ENCODE measurements around the gene GTF2H4. TPM values are rescaled to one million over a fixed set of nuclear protein-coding genes. Genes with fewer than 3 reads are reported as not detected.
"Not testable (repeated sequence)": the region's sequence is repeated elsewhere in the genome, so short reads cannot be mapped to it uniquely, and the experiment has no call there.

Gene GTF2H4
- 10 to 100 TPM in 2 of 5 donors, 1 to 10 TPM in 3; 3.9 to 67.4 (median 8.1) TPM for total RNA-seq
- polyA plus RNA-seq: 10 to 100 TPM; 15.3 to 29.6 (median 17.6) TPM
- long read RNA-seq, donor 1: 0 reads
- long read RNA-seq, donor 2, partial matches to known transcripts: 0 of 3 reads
- long read RNA-seq, donor 2, other reads (novel, unspliced or antisense): 0 of 3 reads
- long read RNA-seq, donor 3, partial matches to known transcripts: 0 of 2 reads
- long read RNA-seq, donor 3, other reads (novel, unspliced or antisense): 0 of 2 reads
- long read RNA-seq, donor 4: 0 reads
- long read RNA-seq, donor 5, partial matches to known transcripts: 0 of 6 reads
- long read RNA-seq, donor 5, other reads (novel, unspliced or antisense): 0 of 6 reads
- long read RNA-seq, donor 6, partial matches to known transcripts: 12 of 15 reads
- long read RNA-seq, donor 6, other reads (novel, unspliced or antisense): 0 of 15 reads
- long read RNA-seq, donor 7, partial matches to known transcripts: 0 of 4 reads
- long read RNA-seq, donor 7, other reads (novel, unspliced or antisense): 0 of 4 reads
- long read RNA-seq, donor 8, partial matches to known transcripts: 0 of 3 reads
- long read RNA-seq, donor 8, other reads (novel, unspliced or antisense): 0 of 3 reads
- long read RNA-seq, donor 9, partial matches to known transcripts: 0 of 4 reads
- long read RNA-seq, donor 9, other reads (novel, unspliced or antisense): 0 of 4 reads
- long read RNA-seq, donor 10, partial matches to known transcripts: 0 of 1 reads
- long read RNA-seq, donor 10, other reads (novel, unspliced or antisense): 0 of 1 reads

DNA sequence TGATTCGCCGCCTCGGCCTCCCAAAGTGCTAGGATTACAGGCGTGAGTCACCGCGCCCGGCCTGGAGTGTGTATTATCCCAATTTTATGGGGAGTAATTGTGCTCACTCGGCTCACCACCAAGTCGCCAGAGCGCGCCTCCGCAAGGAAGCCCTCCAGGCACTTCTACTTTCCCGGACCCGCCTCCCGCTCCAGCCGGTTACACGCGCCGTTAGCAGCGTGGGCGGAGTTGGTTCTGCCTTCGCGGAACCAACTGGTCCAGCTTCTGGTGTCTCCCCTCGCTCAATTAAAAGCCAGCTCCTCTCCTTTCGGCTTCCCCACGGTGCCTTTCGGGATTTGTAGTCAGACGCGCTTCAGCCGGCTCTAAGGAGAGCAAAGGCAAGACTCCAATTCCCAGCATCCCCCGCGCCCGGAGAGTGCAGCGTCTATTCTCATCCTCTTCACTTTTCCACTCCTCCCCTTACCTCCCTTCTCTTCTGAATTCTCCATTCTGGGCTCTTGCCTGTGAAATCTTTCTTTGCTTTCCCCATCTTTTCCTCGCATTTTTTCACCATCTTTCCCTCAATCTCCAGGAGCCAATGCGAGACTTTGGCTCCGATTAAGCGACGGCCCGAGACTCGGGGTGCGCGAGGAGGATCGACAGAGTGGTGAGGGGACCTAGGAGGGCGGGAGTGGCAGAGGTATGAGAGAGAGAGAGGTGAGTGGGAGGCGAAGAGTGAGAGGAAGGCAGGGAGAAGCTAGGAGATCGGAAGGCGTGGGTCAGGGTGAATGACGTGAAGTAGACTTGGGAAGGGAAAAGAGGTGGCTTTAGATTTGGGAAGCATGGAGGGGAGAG, at the start of gene GTF2H4:
TSS of gene GTF2H4 (plus strand) at position 450 of the 834 bp plus-strand sequence.
- intact Hi-C loops (cut with DNase I; ENCODE audit: low total_unique reads): no loop called here
- peak; percentile 40 to 90 (median 45) for TF ChIP-seq POLR2AphosphoS5 (IDR thresholded peaks at IDR 0.05)
- TF ChIP-seq, protein P1, sequence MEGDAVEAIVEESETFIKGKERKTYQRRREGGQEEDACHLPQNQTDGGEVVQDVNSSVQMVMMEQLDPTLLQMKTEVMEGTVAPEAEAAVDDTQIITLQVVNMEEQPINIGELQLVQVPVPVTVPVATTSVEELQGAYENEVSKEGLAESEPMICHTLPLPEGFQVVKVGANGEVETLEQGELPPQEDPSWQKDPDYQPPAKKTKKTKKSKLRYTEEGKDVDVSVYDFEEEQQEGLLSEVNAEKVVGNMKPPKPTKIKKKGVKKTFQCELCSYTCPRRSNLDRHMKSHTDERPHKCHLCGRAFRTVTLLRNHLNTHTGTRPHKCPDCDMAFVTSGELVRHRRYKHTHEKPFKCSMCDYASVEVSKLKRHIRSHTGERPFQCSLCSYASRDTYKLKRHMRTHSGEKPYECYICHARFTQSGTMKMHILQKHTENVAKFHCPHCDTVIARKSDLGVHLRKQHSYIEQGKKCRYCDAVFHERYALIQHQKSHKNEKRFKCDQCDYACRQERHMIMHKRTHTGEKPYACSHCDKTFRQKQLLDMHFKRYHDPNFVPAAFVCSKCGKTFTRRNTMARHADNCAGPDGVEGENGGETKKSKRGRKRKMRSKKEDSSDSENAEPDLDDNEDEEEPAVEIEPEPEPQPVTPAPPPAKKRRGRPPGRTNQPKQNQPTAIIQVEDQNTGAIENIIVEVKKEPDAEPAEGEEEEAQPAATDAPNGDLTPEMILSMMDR (IDR thresholded peaks at IDR 0.05): no peak
- H3K27me3 ChIP-seq: no peaks in the 10 kb centered on the region
- H3K4me3 ChIP-seq: peak within 1 kb of the TSS; percentile 60 to 94 (median 92)
- H3K4me1 ChIP-seq: peaks cover 7 to 29% (median 24%) of the 10 kb centered on the region in 4 donors
- peaks cover 19 to 35% (median 32%) of the 10 kb centered on the region in 4 donors for H3K36me3 ChIP-seq
- DNase-seq: peak; percentile 97 to 99
- WGBS, 5 donors: 0 to 1% (median 1%) methylated on average over 45 to 49 of the region's 49 CpGs
- H3K9me3 ChIP-seq: no peaks in the 10 kb centered on the region
- H3K27ac ChIP-seq: peak within 1 kb of the TSS; percentile 70 to 82 (median 77)

DNA sequence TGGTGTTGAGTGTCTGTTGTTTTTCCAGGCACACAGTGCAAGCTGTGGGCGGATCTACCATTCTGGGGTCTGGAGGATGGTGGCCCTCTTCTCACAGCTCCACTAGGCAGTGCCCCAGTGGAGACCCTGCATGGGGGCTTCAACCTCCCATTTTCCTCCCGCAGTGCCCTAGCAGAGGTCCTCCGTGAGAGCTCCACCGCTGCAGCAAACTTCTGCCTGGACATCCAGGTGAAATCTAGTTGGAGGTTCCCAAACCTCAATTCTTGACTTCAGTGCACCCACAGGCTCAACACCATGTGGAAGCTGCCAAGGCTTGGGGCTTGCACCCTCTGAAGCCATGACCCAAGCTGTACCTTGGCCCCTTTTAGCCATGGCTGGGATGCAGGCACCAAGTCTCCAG, 48.3 kb upstream of the GTF2H4 start:
- H3K36me3 ChIP-seq; H3K4me3 ChIP-seq; DNase-seq; H3K27me3 ChIP-seq; intact Hi-C loops (cut with DNase I; ENCODE audit: low total_unique reads); H3K27ac ChIP-seq; H3K9me3 ChIP-seq: not testable (repeated sequence)
- WGBS, 5 donors: 97 to 100% (median 99%) methylated on average over 4 of the region's 4 CpGs
- H3K4me1 ChIP-seq: peaks cover 7 to 14% (median 10%) of the 10 kb centered on the region in 4 donors

DNA sequence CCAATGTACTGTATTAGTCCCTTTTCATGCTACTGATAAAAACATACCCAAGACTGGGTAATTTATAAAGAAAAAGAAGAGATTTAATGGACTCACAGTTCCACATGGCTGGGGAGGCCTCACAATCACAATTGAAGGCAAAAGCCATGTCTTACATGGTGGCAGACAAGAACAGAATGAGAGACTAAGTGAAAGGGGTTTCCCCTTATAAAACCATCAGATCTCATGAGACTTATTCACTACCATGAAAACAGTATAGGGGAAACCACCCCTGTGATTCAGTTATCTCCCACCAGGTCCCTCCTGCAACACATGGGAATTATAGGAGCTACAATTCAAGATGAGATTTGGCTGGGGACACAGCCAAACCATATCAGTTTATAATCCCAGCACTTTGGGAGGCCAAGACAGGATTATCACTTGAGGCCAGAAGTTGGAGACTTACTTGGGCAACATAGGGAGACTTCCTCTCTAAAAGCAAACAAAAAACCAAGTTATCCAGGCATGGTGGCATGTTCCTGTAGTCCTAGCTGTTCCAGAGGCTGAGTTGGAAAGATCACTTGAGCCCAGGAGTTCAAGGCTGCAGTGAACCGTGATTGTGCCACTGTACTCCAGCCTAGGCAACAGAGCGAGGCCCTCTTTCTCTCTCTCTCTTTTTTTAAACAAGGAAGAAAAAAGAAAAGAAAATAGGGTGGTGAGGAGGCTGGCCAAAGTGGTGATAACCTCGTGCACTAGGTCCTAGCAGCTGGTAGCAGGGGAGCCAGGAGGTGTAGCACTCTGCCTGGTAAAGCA, 46.6 kb upstream of the GTF2H4 start:
- Histone ChIP-seq H3K4me3 (no peak overlapping the region), H3K4me1 (peaks cover 7 to 14% (median 10%) of the 10 kb centered on the region in 4 donors), H3K36me3 (no peaks in the 10 kb centered on the region), H3K27ac (peak overlapping the region in 3 of 5 donors; percentile 7 to 40 (median 10)), H3K9me3 (peaks cover 0 to 9% (median 3%) of the 10 kb centered on the region in 4 donors), H3K27me3 (no peaks in the 10 kb centered on the region)
- intact Hi-C loops (cut with DNase I; ENCODE audit: low total_unique reads): no loop called here
- WGBS, 5 donors: 29 to 63% (median 43%) methylated on average over 3 of the region's 3 CpGs
- DNase-seq: no peak
- no peak for TF ChIP-seq EP300 (IDR thresholded peaks at IDR 0.05)
- no peak for TF ChIP-seq POLR2A (IDR thresholded peaks at IDR 0.05)
- TF ChIP-seq POLR2AphosphoS5 (IDR thresholded peaks at IDR 0.05): no peak
- TF ChIP-seq, protein P1 (IDR thresholded peaks at IDR 0.05): no peak

DNA sequence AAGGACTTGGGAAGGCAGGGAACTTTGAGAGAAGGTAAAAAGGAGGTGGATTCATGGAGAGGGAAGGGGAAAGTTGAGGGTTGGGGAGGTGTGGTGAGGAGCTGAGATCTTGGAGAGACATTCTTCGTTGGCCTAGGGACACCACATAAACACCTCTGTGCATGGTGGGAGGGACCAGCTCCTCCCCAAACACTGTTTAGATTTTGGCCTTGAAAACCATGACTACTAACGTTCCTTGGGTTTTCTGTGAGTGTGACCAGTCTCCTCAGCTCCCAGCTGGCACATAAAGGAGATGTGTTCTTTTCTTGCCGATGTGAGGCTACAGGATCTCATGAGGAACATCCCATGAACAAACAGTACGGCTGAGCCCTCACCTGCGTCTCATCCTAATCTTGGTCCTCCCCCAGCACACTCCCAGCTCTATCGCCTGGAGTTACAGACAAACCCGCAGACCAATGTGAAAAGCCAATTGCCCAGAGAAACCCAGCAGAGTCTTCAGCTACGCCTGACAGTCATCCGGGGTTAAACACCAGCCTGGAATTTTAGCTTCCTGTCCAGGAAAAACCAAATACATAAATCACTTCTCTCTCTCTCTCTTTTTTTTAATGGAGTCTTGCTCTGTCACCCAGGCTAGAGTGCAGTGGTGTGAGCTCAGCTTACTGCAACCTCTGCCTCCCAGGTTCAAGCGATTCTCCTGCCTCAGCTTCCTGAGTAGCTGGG, 45.7 kb upstream of the GTF2H4 start:
- no peak for DNase-seq
- no peaks in the 10 kb centered on the region for H3K36me3 ChIP-seq
- no peak overlapping the region for H3K4me3 ChIP-seq
- H3K9me3 ChIP-seq: peaks cover 0 to 9% (median 3%) of the 10 kb centered on the region in 4 donors
- H3K4me1 ChIP-seq: peaks cover 7 to 14% (median 10%) of the 10 kb centered on the region in 4 donors
- 55 to 70% (median 59%) methylated on average over 10 of the region's 10 CpGs for WGBS, 5 donors
- intact Hi-C loops (cut with DNase I; ENCODE audit: low total_unique reads): no loop called here
- H3K27ac ChIP-seq: peak overlapping the region in 3 of 5 donors; percentile 7 to 40 (median 10)
- no peak for TF ChIP-seq EP300 (IDR thresholded peaks at IDR 0.05)
- TF ChIP-seq POLR2AphosphoS5 (IDR thresholded peaks at IDR 0.05): no peak
- TF ChIP-seq POLR2A (IDR thresholded peaks at IDR 0.05): no peak
- TF ChIP-seq, protein P1 (IDR thresholded peaks at IDR 0.05): no peak
- H3K27me3 ChIP-seq: no peaks in the 10 kb centered on the region
